Psoas muscle (tissue), 8 donors: ENCODE measurements around the gene C2CD2. TPM values are rescaled to one million over a fixed set of nuclear protein-coding genes. Genes with fewer than 3 reads are reported as not detected.

Source experiments
- ATAC-seq, 4 donors: fragments of 200-7000 bp; cut with Tn5 transposase; one replicate each; pipeline ENCODE4 v1.9.1; 2020; ENCODE audit warnings: moderate library complexity in 3 of 4, mild to moderate bottlenecking in 2 of 4
- DNase-seq, 2 donors: peaks; one replicate each; pipeline ENCODE4 v3.0.0-alpha.2; 2020
- H3K27ac ChIP-seq: fragments of 200-600 bp; one replicate; pipeline ENCODE4 v1.8.0; 2022
- H3K27me3 ChIP-seq, 3 donors: fragments of 200-600 bp in 1 of 3; one replicate each; pipeline versions ENCODE4 v1.6.1 to v1.8.0; 2013 to 2022; ENCODE audit warnings: low read length in 2 of 3, mild to moderate bottlenecking in 2 of 3, moderate library complexity in 1 of 3; ENCODE audit not compliant: insufficient read depth in 3 of 3
- H3K36me3 ChIP-seq, 2 donors: fragments of 200-600 bp in 1 of 2; one replicate each; pipeline versions ENCODE4 v1.6.1 to v1.8.0; 2013 to 2022; ENCODE audit warnings: low read depth in 1 of 2, mild to moderate bottlenecking in 1 of 2, moderate library complexity in 1 of 2; ENCODE audit not compliant: insufficient read depth in 1 of 2
- H3K4me1 ChIP-seq: fragments of 200-600 bp; one replicate; pipeline ENCODE4 v1.8.0; 2022
- H3K4me3 ChIP-seq: fragments of 200-600 bp; one replicate; pipeline ENCODE4 v1.8.0; 2022; ENCODE audit warnings: mild to moderate bottlenecking
- H3K9me3 ChIP-seq: fragments of 200-600 bp; one replicate; pipeline ENCODE4 v1.8.0; 2022
- WGBS, 3 donors: extraction: QIAGEN DNeasy Blood & Tissue Kit; methylation state at CpG; one replicate each; pipeline versions ENCODE4 v1.1.6 to v1.1.7; 2013; 5-methylcytosine and 5-hydroxymethylcytosine counted together
- intact Hi-C, 2 donors: fragments of 100-400 bp; cut with DNase I; formaldehyde crosslinking; loops; one replicate each; pipeline versions ENCODE4 v1.11.0 to v1.14.2; 2022
- polyA plus RNA-seq, 3 donors: library from polyadenylated mRNA; stranded (reverse); fragments of 200-250 nt; gene quantifications; one replicate each; pipeline ENCODE4 v1.2.3, GENCODE V29; 2013
- total RNA-seq, 4 donors: library from RNA; stranded (reverse); fragmentation: NEBNext Ultra II Directional in 2 of 4; extraction: Animal tissue kit (Norgen Biotek cat#: 25700) in 2 of 4; gene quantifications; one replicate each; pipeline versions ENCODE4 v1.2.1 to v1.2.4, GENCODE V29; 2021 to 2023
- TF ChIP-seq, protein P1 (sequence below): fragments of 200-600 bp; IDR thresholded peaks from one replicate; pipeline ENCODE4 v1.8.0; 2022; ENCODE audit warnings: antibody characterized with exemption
- donor health status: healthy with polysubstance abuse.
- donor health status: DM: no; HTN: no; CAD: no; lungs with moderate emphysema.
- donor health status: Bipolar disorder and iron deficiency.
- donor health status: healthy.
- donor health status: DM: yes; HTN: yes; CAD: no.
- donor health status: DM: no; HTN: no; CAD: no.
- donor health status: DM: no; HTN: no; CAD: no.
- donor health status: DM: yes; HTN: yes; CAD: no.

Gene C2CD2
- total and polyA plus RNA-seq, 7 donors, result 1.6 to 6.6 (median 3.2) TPM

DNA sequence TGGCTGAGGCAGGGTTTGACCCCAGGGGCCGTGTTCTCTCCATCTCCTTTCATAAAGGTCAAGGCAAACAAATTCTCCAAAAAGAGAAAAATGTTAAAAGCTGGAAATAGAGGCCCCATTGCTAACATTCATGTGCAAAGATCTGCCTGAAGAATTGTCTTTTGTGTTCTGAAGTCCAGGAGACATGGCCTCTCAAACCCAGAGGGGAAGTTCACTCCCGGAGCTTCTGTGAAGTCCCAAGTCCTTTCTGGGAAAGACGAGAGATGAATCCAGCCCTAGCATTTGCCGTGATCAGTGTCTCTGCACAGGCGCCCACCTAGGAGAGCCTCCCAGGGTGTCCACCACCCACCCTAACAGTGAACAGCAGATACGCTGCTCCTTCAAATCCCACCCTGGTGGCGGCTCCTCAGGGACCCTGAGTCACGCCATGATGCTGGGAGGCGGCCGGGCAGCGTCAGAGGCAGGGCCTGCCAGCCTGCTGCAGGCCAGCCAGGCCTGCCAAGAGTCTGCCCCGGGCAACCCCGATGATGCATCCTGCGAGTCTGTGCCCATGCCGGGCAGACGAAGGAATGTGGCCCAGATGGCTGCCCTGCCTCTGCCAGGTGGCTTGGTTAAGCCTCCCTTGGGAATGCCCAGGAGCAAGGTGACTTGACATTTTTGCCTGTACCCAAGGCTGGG is 5.2 kb upstream of the C2CD2 start:
- WGBS, 3 donors, result 25 to 57% (median 29%) methylated on average over 16 of the region's 16 CpGs
- intact Hi-C loops, result no loop called here
- Histone ChIP-seq H3K4me3 (no peak overlapping the region), H3K4me1 (peaks cover 21% of the 10 kb centered on the region), H3K36me3 (no peaks in the 10 kb centered on the region), H3K27ac (peak overlapping the region; percentile 60), H3K27me3 (peaks cover 0 to 11% (median 0%) of the 10 kb centered on the region in 3 donors), H3K9me3 (no peaks in the 10 kb centered on the region)
- ATAC-seq (peak; percentile 79 to 90 (median 82)), DNase-seq (peak; percentile 65 to 69)
- TF ChIP-seq, protein P1, sequence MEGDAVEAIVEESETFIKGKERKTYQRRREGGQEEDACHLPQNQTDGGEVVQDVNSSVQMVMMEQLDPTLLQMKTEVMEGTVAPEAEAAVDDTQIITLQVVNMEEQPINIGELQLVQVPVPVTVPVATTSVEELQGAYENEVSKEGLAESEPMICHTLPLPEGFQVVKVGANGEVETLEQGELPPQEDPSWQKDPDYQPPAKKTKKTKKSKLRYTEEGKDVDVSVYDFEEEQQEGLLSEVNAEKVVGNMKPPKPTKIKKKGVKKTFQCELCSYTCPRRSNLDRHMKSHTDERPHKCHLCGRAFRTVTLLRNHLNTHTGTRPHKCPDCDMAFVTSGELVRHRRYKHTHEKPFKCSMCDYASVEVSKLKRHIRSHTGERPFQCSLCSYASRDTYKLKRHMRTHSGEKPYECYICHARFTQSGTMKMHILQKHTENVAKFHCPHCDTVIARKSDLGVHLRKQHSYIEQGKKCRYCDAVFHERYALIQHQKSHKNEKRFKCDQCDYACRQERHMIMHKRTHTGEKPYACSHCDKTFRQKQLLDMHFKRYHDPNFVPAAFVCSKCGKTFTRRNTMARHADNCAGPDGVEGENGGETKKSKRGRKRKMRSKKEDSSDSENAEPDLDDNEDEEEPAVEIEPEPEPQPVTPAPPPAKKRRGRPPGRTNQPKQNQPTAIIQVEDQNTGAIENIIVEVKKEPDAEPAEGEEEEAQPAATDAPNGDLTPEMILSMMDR, result no peak

DNA sequence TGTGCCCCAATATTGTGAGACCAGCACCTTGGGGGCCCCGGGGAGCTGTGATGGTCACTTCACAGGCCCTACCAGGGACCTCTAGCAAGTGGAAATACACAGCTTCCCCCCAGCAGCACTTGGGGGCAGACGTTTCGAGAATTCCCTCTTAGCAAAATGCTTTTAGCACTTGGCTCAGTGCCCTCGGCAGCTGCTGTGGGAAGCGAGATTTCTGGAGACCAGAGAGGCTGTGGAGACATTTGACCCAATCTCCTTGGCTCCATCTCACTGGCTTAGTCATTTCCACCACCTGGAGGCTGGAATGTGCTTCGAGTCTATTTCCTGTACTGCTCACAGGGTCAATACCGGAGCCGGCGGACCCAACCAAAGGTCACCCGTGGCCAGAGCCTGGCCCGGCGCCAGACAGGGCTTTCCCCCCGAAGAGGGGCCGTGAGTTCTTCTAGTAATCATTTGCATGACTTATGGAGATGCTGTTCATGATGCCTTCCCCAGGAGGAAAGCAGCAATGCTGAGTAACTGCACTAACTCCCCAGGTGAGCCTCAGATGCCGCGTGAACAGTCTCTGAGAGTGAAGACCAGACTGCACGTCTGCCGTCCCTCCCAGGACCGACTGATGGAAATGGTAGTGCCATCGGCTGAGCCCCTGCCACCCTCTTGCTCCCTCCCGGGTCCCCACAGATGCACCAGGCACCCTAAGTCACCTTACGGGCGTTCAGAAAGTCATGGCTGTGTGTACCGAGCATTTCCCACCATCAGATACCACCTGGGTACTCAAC is 4.4 kb upstream of the C2CD2 start:
- DNase-seq (peak; percentile 76 to 82), ATAC-seq (peak; percentile 66 to 76 (median 70))
- TF ChIP-seq, protein P1, result peak; percentile 35
- H3K36me3 ChIP-seq, result no peaks in the 10 kb centered on the region
- intact Hi-C loops, result no loop called here
- peaks cover 21% of the 10 kb centered on the region for H3K4me1 ChIP-seq
- no peak overlapping the region for H3K4me3 ChIP-seq
- H3K27ac ChIP-seq, result peak overlapping the region; percentile 60
- WGBS, 3 donors, result 28 to 29% (median 28%) methylated on average over 24 of the region's 24 CpGs
- H3K27me3 ChIP-seq, result peaks cover 0 to 5% (median 0%) of the 10 kb centered on the region in 3 donors
- H3K9me3 ChIP-seq, result no peaks in the 10 kb centered on the region

DNA sequence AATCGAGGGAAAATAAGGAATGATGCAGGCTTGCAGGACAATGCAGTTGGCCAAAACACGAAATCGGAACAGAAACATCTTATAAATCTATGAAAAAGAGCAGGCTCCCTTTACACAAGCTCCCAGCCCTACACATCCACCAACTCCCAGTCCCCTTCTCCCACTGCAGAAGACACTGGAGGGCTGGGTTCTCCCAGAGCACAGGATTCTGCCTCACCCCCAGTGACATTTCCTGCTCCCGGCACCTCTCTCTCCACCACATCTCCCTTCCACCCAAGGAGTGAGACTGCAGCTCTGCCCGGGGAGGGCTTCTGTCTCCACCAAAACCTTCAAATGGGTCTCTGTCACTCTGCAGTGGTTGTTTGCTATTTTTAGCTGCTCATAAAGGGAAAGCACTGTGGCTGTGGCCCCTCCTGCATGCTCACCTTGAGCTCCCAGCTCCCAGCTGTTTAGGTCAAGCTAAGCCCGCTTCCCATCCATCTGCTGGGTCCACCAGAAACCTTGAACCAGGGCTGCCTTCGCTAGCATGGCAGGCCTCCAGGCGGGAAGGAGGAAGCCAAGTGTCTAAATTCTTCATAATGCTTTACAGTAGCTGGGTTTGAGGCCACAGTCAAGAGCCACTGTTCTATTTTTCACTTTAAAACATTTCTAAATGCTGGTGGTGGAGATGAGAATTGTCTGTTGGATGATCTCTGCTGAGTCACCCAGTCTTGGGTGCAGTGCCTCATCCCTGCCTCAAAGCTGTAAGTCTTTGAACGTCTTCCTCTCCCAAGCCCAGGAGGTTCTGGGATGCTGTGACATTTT is 3.3 kb upstream of the C2CD2 start:
- H3K27me3 ChIP-seq, result peaks cover 0 to 10% (median 0%) of the 10 kb centered on the region in 3 donors
- ATAC-seq (no peak), DNase-seq (no peak)
- no peak overlapping the region for H3K4me3 ChIP-seq
- H3K9me3 ChIP-seq, result no peaks in the 10 kb centered on the region
- peak overlapping the region; percentile 60 for H3K27ac ChIP-seq
- WGBS, 3 donors, result 67 to 79% (median 69%) methylated on average over 9 of the region's 9 CpGs
- intact Hi-C loops, result no loop called here
- H3K4me1 ChIP-seq, result peaks cover 31% of the 10 kb centered on the region
- TF ChIP-seq, protein P1, result no peak
- no peaks in the 10 kb centered on the region for H3K36me3 ChIP-seq

DNA sequence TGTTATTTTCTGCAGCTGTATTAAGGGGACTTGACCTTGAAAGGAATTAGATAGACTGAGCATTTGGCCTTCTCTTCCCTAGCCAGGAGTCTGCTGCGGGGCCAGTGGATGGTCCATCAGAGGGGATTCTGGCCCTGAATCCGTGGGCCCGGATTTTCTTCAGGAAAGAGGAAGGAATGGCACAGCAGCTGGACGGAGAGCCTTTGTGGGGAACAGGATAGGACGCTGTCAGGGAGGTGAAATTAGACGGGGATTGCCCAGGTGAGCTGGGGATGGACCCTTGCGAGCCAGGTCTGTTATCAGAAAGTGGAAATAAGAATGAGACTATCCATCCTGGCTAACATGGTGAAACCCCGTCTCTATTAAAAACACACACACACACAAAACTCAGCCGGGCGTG is 1.7 kb upstream of the C2CD2 start:
- Histone ChIP-seq H3K27ac (no peak overlapping the region), H3K4me1 (peaks cover 33% of the 10 kb centered on the region), H3K36me3 (no peaks in the 10 kb centered on the region), H3K27me3 (peaks cover 0 to 11% (median 0%) of the 10 kb centered on the region in 3 donors), H3K9me3 (no peaks in the 10 kb centered on the region), H3K4me3 (no peak overlapping the region)
- ATAC-seq, result no peak
- intact Hi-C loops, result no loop called here
- WGBS, 3 donors, result 84 to 88% (median 86%) methylated on average over 10 of the region's 10 CpGs
- TF ChIP-seq, protein P1, result no peak
- DNase-seq, result no peak
